HepG2 (cell line): ENCODE measurements around the gene SEC62. TPM values are rescaled to one million over a fixed set of nuclear protein-coding genes. Genes with fewer than 3 reads are reported as not detected.

Experiments used
- ATAC-seq: fragments of 200-7000 bp; cut with Tn5 transposase; 3 replicates; pipeline ENCODE4 v1.9.1; 2020; ENCODE audit warnings: mild to moderate bottlenecking, moderate library complexity
- BruUV-seq: library from RNA; stranded (reverse); fragments of 400-500 nt; replicated peaks from 2 replicates; lab custom pipeline; 2021; lab: Mats Ljungman, UMichigan
- CTCF ChIA-PET: fragments of 300-600 bp; formaldehyde crosslinking; extraction: SDS; loops from one replicate; lab custom pipeline; 2021; ENCODE audit warnings: low total read pairs, inconsistent platforms, low intra/inter-chr PET ratio; lab: Yijun Ruan, JAX
- POLR2A ChIA-PET: fragments of 350-600 bp; sonication (Branson Sonifier 250); formaldehyde crosslinking; loops from one replicate; lab custom pipeline; 2020; ENCODE audit warnings: antibody characterized with exemption, inconsistent platforms; lab: Yijun Ruan, JAX
- DNase-seq: peaks from one replicate; pipeline ENCODE4 v3.0.0-alpha.2; 2015; ENCODE audit warnings: low spot score
- FAIRE-seq: peaks from 3 replicates; lab custom pipeline; 2011; peaks lifted over from hg19 to GRCh38; lab: Jason Lieb, UNC
- H2AFZ ChIP-seq: one replicate; pipeline ENCODE4 v1.6.1; 2011; ENCODE audit warnings: low read length, inconsistent platforms
- H3K27ac ChIP-seq: fragments of 300-600 bp; 3 replicates; pipeline ENCODE4 v1.8.0; 2011; ENCODE audit warnings: mixed run types, mild to moderate bottlenecking, mixed read lengths, low read length, inconsistent platforms; ENCODE audit not compliant: insufficient read depth; ENCODE audit errors: extremely low read length
- H3K27me3 ChIP-seq, 2 experiments: fragments of 200-600 bp in 1 of 2; 2 replicates in 1 of 2; 3 replicates in 1 of 2; pipeline versions ENCODE4 v1.6.0 to v1.8.0; 2011; ENCODE audit warnings: low read length in 2 of 2, mild to moderate bottlenecking in 2 of 2, moderate library complexity in 2 of 2, inconsistent platforms in 1 of 2; ENCODE audit not compliant: insufficient read depth in 2 of 2, control insufficient read depth in 1 of 2
- H3K36me3 ChIP-seq, 2 experiments: fragments of 200-600 bp in 1 of 2; replicated peaks in 1 of 2; 2 replicates in 1 of 2; 3 replicates in 1 of 2; pipeline versions ENCODE4 v1.5.1 to v1.8.0; 2011; ENCODE audit warnings: low read length in 2 of 2, inconsistent platforms in 1 of 2; ENCODE audit not compliant: insufficient read depth in 2 of 2, control insufficient read depth in 1 of 2
- H3K4me1 ChIP-seq: 2 replicates; pipeline ENCODE4 v1.5.1; 2012; ENCODE audit warnings: low read length, inconsistent platforms; ENCODE audit not compliant: insufficient read depth
- H3K4me2 ChIP-seq: 2 replicates; pipeline ENCODE4 v1.6.0; 2011; ENCODE audit warnings: low read depth, low read length, inconsistent platforms
- H3K4me3 ChIP-seq, 3 experiments: fragments of 200-600 bp in 1 of 3; sonication (generic), shearing (Covaris generic) in 1 of 3; replicated peaks in 1 of 3; 2 replicates each; pipeline ENCODE4 v1.5.1; 2011 to 2016; ENCODE audit warnings: low read length in 3 of 3, inconsistent platforms in 2 of 3, low read depth in 2 of 3, mild to moderate bottlenecking in 2 of 3, control low read depth in 1 of 3, mixed read lengths in 1 of 3; ENCODE audit not compliant: insufficient read depth in 1 of 3
- H3K79me2 ChIP-seq: one replicate; pipeline ENCODE4 v1.6.1; 2011; ENCODE audit warnings: low read length, inconsistent platforms; ENCODE audit not compliant: insufficient read depth
- H3K9ac ChIP-seq: 2 replicates; pipeline ENCODE4 v1.6.0; 2011; ENCODE audit warnings: mild to moderate bottlenecking, low read depth, low read length, inconsistent platforms; ENCODE audit not compliant: insufficient read depth
- H3K9me3 ChIP-seq: 2 replicates; pipeline ENCODE4 v1.5.1; 2012; ENCODE audit warnings: mild to moderate bottlenecking, low read length
- H4K20me1 ChIP-seq: 2 replicates; pipeline ENCODE4 v1.6.0; 2011; ENCODE audit warnings: inconsistent platforms, mild to moderate bottlenecking, low read length, moderate library complexity; ENCODE audit not compliant: insufficient read depth
- DMAP1 ChIP-seq: IDR thresholded peaks from 2 replicates; pipeline ENCODE4 v1.6.1; 2016
- ELF3 ChIP-seq: IDR thresholded peaks from 2 replicates; pipeline ENCODE4 v1.6.1; 2016; ENCODE audit warnings: missing genetic modification reagents, missing compliant biosample characterization
- EZH2 ChIP-seq: conservative IDR thresholded peaks from 2 replicates; pipeline ENCODE4 v1.6.1; 2012; ENCODE audit warnings: mild to moderate bottlenecking, low read depth, low read length, moderate library complexity
- MIER3 ChIP-seq: IDR thresholded peaks from 2 replicates; pipeline ENCODE4 v1.6.1; 2016; ENCODE audit warnings: missing compliant biosample characterization, borderline replicate concordance
- NR2C2 ChIP-seq: sonication (generic); formaldehyde crosslinking; IDR thresholded peaks from 2 replicates; pipeline ENCODE4 v1.4.0; 2020; ENCODE audit warnings: missing genetic modification reagents, mild to moderate bottlenecking, moderate library complexity, borderline replicate concordance
- RCOR2 ChIP-seq: IDR thresholded peaks from 2 replicates; pipeline ENCODE4 v1.6.1; 2016; ENCODE audit warnings: missing biosample characterization, missing genetic modification reagents
- SOX13 ChIP-seq, 3 experiments: fragments of 450-650 bp in 1 of 3; sonication (generic) in 1 of 3; formaldehyde crosslinking in 1 of 3; IDR thresholded peaks in 2 of 3; conservative IDR thresholded peaks in 1 of 3; 2 replicates each; pipeline versions ENCODE4 v1.5.0 to v1.6.1; 2016 to 2020; ENCODE audit warnings: antibody characterized with exemption in 1 of 3, mild to moderate bottlenecking in 1 of 3, missing compliant biosample characterization in 1 of 3, missing genetic modification reagents in 1 of 3, moderate library complexity in 1 of 3
- ZNF607 ChIP-seq: sonication (generic); formaldehyde crosslinking; IDR thresholded peaks from 2 replicates; pipeline ENCODE4 v1.5.1; 2020; ENCODE audit warnings: missing genetic modification reagents, mild to moderate bottlenecking, borderline replicate concordance
- WGBS: methylation state at CpG from one replicate; pipeline ENCODE4 v1.1.6; 2017; ENCODE audit warnings: low lambda C conversion rate; 5-methylcytosine and 5-hydroxymethylcytosine counted together
- in situ Hi-C: cut with HindIII; loops from 2 replicates; pipeline ENCODE4 v1.10.0; 2017; ENCODE audit warnings: low pct_unique_long_range_greater_than_20kb; ENCODE audit not compliant: extremely low pct_ligation_motif_present
- intact Hi-C: fragments of 100-400 bp; cut with micrococcal nuclease; formaldehyde crosslinking; loops from one replicate; pipeline ENCODE4 v1.10.0; 2022; ENCODE audit not compliant: unreplicated experiment
- polyA plus RNA-seq, 8 experiments: library from polyadenylated mRNA; depleted of rRNA in 3 of 8; stranded (reverse) in 7 of 8; unstranded in 1 of 8; fragments of >200 nt; fragmentation: Illumina TruSeq in 4 of 8; extraction: Trizol in 4 of 8; gene quantifications; 2 replicates each; pipeline versions ENCODE4 v1.2.1 to v1.2.3, GENCODE V29; 2011 to 2016; ENCODE audit warnings: low read depth in 4 of 8, missing spikeins in 1 of 8, mixed read lengths in 1 of 8; ENCODE audit not compliant: insufficient read depth in 1 of 8
- total RNA-seq, 5 experiments: library from RNA; depleted of rRNA; stranded (reverse); fragments of >200 nt; fragmentation: Illumina TruSeq; extraction: Trizol; gene quantifications; 2 replicates each; pipeline ENCODE4 v1.2.3, GENCODE V29; 2016; ENCODE audit warnings: low read depth in 1 of 5
- TF ChIP-seq, protein P1 (sequence below): sonication (generic); formaldehyde crosslinking; IDR thresholded peaks from 2 replicates; pipeline ENCODE4 v1.4.0; 2020; ENCODE audit warnings: missing genetic modification reagents
- TF ChIP-seq, protein P2 (sequence below): fragments of 450-650 bp; IDR thresholded peaks from 2 replicates; pipeline ENCODE4 v1.6.1; 2016

The SEC62 gene
- total and polyA plus RNA-seq, 2 of the 13 experiments (the other 11 are each of a cell fraction or from before 2014, with no cell fraction given) = 54.0 to 68.7 TPM

- TF ChIP-seq, protein P1, sequence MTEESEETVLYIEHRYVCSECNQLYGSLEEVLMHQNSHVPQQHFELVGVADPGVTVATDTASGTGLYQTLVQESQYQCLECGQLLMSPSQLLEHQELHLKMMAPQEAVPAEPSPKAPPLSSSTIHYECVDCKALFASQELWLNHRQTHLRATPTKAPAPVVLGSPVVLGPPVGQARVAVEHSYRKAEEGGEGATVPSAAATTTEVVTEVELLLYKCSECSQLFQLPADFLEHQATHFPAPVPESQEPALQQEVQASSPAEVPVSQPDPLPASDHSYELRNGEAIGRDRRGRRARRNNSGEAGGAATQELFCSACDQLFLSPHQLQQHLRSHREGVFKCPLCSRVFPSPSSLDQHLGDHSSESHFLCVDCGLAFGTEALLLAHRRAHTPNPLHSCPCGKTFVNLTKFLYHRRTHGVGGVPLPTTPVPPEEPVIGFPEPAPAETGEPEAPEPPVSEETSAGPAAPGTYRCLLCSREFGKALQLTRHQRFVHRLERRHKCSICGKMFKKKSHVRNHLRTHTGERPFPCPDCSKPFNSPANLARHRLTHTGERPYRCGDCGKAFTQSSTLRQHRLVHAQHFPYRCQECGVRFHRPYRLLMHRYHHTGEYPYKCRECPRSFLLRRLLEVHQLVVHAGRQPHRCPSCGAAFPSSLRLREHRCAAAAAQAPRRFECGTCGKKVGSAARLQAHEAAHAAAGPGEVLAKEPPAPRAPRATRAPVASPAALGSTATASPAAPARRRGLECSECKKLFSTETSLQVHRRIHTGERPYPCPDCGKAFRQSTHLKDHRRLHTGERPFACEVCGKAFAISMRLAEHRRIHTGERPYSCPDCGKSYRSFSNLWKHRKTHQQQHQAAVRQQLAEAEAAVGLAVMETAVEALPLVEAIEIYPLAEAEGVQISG (CRISPR knock-in tag) = no peak
- TF ChIP-seq ZNF607 (CRISPR knock-in tag) (no peak), MIER3 (CRISPR knock-in tag) (no peak), NR2C2 (CRISPR knock-in tag) (no peak), RCOR2 (CRISPR knock-in tag) (no peak), ELF3 (CRISPR knock-in tag) (no peak)
- TF ChIP-seq, protein P2, sequence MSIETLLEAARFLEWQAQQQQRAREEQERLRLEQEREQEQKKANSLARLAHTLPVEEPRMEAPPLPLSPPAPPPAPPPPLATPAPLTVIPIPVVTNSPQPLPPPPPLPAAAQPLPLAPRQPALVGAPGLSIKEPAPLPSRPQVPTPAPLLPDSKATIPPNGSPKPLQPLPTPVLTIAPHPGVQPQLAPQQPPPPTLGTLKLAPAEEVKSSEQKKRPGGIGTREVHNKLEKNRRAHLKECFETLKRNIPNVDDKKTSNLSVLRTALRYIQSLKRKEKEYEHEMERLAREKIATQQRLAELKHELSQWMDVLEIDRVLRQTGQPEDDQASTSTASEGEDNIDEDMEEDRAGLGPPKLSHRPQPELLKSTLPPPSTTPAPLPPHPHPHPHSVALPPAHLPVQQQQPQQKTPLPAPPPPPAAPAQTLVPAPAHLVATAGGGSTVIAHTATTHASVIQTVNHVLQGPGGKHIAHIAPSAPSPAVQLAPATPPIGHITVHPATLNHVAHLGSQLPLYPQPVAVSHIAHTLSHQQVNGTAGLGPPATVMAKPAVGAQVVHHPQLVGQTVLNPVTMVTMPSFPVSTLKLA = no peak
These were observed 43.9 kb downstream of the SEC62 start (continued) for GRCh38 chr3:170010498-170010897.

- H3K9ac ChIP-seq = no peak overlapping the region
- peaks cover 27% of the 10 kb centered on the region for H3K4me1 ChIP-seq
- FAIRE-seq (no peak), DNase-seq (peak; percentile 16), ATAC-seq (peak; percentile 70)
- H4K20me1 ChIP-seq = no peaks in the 10 kb centered on the region
- POLR2A ChIA-PET = no interaction called here
- CTCF ChIA-PET = no interaction called here
- peak overlapping the region; percentile 72 for H3K4me2 ChIP-seq
- no peak overlapping the region for H2AFZ ChIP-seq
- BruUV-seq = no TSS peak
- no peaks in the 10 kb centered on the region for H3K9me3 ChIP-seq
- peak overlapping the region; percentile 22 to 49 (median 25); a peak in 3 of 6 replicates for H3K4me3 ChIP-seq
- in situ Hi-C loops = no loop called here
- no peaks in the 10 kb centered on the region for H3K36me3 ChIP-seq
- no peaks in the 10 kb centered on the region for H3K27me3 ChIP-seq
- TF ChIP-seq EZH2 (no peak), SOX13 (IDR thresholded peaks at IDR 0.05) (no peak), SOX13 (CRISPR knock-in tag; conservative IDR thresholded peaks at IDR 0.05 in 1 of 2, IDR thresholded peaks at IDR 0.05 in 1 of 2) (peak in 1 of 2 experiments; percentile 38; a peak in 1 of 4 replicates), DMAP1 (CRISPR knock-in tag) (0 out of 2 replicates have a peak, but pooled peaks have one; percentile 15)
- intact Hi-C loops = no loop called here
- no peaks in the 10 kb centered on the region for H3K79me2 ChIP-seq
- WGBS = 32% methylated on average over 7 of the region's 7 CpGs
- no peak overlapping the region for H3K27ac ChIP-seq
These were observed 46.2 kb downstream of the SEC62 start for GRCh38 chr3:170012683-170013400.
